Bronchial smooth muscle cell (primary cell): ENCODE measurements around the gene CYBB. TPM values are rescaled to one million over a fixed set of nuclear protein-coding genes. Genes with fewer than 3 reads are reported as not detected.

ENCODE experiments used
- total RNA-seq: library from RNA; depleted of rRNA; stranded (reverse); fragments of >200 nt; gene quantifications from 2 replicates; pipeline ENCODE4 v1.2.1, GENCODE V29; 2014

CYBB gene
- total RNA-seq = not detected in 2 replicates

GRCh38 chrX:37779857-37780256 lies at the start of gene CYBB:
TSS of gene CYBB (plus strand) at chrX:37780059. CDS start at chrX:37780078, 19 bp downstream.

DNA sequence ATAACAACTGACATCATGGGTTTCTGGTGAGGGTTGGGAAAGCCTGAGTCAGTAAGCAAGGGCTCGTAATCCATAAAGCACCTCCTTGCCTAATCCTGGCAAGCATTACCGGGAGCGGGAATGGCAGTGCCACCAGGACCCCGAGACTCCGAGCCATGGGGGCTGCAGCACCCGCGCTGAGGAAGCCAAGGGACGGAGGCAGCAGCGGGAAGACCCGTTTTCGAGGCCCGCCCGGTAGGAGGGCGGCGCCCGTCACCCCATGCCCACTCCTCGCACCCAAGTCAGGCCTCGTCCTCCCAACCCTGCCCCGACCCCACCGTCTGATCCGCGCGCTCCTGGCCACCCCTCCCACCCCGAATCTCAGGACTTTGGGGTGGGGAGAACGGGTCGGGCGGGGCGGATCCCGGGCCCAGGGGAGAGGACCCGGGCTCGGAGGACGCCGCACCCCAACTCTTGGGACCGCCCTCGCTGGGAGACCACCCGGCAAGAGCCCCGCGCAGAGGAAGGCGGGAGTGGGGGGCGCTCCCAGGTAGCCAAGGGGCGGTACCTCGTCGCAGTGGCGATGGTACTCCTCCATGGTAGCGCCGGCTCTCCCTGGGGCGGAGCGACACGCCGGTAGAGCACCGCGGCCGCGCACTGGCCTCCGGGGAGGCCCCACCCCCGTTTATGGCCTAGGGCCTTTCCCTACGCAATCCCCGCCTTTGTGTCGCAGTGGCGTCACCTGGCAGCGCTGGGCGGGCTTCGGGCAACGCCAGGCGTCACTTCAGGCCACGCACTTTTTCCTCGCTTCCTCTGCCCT lies 67.3 kb downstream of the CYBB start, which contains the start of gene DYNLT3:
TSS of gene DYNLT3 (minus strand) at position 638 of the 799 bp plus-strand sequence. CDS start at position 577, 61 bp downstream.

Other genes with a start within 250 kb of the CYBB start
- gene LANCL3, start 208.4 kb upstream of the CYBB start, total RNA-seq = not detected in 2 replicates
- under 0.01 TPM in 1 of 2 replicates, not detected in the other for gene XK, start 94.3 kb upstream of the CYBB start, total RNA-seq
- gene DYNLT3, start 67.5 kb downstream of the CYBB start, total RNA-seq = 40.2 and 45.9 TPM in 2 replicates
- 0.60 and 1.6 TPM in 2 replicates for gene SYTL5, start 226.5 kb downstream of the CYBB start, total RNA-seq